ENCODE measurements around the gene AIF1.

AIF1 gene

DNA sequence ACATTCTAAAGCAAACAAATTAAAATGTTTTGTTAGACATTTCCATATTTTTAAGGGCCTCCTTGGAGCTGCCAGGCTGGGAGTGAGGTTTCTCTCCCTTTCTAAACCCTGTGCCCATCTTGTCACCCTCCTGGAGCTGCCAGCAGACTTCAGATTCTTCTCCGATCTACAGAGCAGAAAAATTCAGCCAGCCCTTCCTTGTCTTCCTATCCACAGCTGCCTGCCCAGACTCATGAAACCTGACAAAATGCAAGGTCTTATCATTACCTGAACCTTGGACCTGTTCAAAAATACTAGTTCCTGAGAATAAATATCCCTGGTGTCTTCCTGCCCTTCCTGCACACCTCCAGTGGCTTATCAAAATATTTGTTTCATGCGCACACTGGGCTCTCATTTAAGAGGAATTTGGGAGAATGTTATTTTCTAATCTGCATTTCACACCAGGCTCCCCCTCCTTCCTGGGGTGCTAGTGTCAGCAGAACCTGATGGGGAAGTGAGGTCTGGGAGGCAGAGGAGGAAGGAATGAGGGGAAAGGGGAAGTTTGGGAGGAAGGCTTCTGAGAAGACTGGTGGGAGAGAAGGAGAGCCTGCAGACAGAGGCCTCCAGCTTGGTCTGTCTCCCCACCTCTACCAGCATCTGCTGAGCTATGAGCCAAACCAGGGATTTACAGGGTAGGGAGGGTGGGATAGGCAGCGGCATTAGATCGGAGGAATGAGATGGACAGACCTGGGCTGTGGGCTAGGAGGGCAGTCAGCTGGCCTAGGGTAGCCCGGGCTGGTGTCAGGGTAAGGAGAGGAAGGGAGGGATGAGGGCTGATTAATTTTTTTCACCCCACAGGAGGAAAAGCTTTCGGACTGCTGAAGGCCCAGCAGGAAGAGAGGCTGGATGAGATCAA lies at the start of gene AIF1:
Gene AIF1 (plus strand): TSS at position 551 of the 895 bp plus-strand sequence. CDS start 96 bp downstream, at position 647.
- no peak for DNase-seq

DNA sequence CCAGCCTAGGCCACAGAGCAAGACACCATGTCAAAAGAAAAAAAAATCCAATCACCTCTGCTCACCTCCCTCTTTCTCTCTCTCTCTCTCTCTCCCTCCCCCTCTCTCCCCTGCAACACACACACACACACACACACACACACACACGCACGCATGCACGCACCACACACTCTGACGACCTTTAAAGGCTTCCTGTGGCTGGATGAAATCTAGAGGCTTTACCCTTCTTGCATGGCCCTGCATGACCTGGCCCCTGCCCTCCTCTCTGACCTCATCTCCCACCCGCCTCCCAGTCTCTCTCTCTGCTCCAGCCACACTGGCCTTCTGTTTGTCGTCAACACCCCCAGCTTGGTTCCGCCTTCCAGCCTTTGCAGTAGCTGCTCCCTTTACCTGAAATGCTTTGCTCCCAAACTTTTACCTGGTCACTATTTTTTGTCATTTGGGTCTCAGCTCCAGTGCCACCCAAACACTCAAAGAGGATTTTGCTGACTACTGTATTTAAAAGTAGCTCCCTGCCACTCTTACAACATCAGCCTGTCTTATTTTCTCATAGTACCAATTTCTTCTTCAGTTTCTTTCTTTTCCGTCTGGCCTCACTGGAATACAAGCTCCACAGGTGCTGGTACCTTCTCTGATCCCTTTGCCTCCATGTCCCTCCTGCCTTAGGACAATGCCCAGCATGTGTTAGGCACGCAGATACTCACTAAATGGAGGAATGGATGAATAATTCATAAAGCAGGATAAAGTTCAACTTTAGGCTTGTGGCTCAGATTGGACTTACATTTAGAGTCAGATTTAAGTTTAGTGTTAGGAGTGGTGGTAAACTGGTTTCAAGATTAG lies 47.3 kb upstream of the AIF1 start:
- no peak for DNase-seq

DNA sequence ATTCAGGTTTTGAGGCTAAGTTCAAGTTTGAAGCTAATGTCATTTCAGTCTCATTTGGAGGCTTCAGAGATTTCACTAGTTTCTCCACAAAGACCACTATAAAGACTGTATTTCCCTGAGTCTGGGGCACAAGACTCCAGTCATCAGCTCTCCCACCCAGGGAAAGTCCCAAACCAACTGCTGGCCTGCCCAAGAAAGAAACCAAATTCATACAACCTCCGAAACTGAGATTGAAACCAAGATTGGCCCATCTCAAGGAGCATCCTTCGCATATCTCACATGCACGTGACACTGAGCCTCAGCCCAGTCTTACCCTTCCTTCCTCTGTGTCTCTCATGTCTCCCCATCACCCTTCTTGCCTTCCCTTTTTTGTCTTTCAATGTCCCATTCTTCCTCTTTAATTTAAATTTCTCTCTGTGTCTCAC lies 46.5 kb upstream of the AIF1 start:
- no peak for DNase-seq

DNA sequence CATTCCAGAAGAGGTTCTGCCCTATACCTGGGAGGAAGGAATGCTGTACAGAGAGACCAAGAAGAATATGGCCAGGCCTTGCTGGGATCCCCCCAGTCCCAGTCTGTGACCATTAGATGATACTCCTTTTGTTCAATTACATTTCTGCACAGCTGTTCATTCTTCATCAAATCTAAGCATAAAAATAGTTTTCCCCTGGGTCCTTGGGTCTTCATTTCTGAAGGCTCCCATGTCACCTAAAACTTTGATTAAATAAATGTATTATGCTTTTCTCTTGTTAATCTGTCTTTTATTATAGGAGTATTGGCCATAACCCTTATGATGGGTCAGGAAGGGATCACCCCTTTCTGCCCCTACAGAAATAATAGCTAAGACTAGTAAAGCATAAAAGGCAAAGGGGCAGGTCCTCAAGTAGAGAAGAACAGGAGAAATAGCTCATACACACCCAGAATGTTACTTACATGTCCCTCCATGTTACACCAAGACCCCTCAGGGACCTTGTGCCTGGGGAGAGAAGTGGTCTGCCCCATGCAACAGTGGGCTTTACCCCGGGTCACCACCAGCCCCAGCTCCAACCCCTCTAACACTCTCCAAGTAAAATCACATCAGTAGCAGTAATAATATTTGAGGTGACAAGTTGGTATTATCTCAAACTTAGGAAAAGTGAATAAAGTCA lies 45.0 kb upstream of the AIF1 start:
- no peak for DNase-seq

DNA sequence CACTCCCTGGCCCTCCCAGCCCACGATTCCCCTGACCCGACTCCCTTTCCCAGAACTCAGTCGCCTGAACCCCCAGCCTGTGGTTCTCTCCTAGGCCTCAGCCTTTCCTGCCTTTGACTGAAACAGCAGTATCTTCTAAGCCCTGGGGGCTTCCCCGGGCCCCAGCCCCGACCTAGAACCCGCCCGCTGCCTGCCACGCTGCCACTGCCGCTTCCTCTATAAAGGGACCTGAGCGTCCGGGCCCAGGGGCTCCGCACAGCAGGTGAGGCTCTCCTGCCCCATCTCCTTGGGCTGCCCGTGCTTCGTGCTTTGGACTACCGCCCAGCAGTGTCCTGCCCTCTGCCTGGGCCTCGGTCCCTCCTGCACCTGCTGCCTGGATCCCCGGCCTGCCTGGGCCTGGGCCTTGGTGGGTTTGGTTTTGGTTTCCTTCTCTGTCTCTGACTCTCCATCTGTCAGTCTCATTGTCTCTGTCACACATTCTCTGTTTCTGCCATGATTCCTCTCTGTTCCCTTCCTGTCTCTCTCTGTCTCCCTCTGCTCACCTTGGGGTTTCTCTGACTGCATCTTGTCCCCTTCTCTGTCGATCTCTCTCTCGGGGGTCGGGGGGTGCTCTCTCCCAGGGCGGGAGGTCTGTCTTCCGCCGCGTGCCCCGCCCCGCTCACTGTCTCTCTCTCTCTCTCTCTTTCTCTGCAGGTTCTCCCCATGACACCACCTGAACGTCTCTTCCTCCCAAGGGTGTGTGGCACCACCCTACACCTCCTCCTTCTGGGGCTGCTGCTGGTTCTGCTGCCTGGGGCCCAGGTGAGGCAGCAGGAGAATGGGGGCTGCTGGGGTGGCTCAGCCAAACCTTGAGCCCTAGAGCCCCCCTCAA lies 42.8 kb upstream of the AIF1 start, which contains the start of gene LTA:
Gene LTA (plus strand): TSS at position 249 of the 871 bp plus-strand sequence. CDS start 454 bp downstream, at position 703.
- no peak for DNase-seq

DNA sequence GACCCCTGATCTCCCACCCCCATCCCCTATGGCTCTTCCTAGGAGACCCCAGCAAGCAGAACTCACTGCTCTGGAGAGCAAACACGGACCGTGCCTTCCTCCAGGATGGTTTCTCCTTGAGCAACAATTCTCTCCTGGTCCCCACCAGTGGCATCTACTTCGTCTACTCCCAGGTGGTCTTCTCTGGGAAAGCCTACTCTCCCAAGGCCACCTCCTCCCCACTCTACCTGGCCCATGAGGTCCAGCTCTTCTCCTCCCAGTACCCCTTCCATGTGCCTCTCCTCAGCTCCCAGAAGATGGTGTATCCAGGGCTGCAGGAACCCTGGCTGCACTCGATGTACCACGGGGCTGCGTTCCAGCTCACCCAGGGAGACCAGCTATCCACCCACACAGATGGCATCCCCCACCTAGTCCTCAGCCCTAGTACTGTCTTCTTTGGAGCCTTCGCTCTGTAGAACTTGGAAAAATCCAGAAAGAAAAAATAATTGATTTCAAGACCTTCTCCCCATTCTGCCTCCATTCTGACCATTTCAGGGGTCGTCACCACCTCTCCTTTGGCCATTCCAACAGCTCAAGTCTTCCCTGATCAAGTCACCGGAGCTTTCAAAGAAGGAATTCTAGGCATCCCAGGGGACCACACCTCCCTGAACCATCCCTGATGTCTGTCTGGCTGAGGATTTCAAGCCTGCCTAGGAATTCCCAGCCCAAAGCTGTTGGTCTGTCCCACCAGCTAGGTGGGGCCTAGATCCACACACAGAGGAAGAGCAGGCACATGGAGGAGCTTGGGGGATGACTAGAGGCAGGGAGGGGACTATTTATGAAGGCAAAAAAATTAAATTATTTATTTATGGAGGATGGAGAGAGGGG lies 41.6 kb upstream of the AIF1 start:
- no peak for DNase-seq

DNA sequence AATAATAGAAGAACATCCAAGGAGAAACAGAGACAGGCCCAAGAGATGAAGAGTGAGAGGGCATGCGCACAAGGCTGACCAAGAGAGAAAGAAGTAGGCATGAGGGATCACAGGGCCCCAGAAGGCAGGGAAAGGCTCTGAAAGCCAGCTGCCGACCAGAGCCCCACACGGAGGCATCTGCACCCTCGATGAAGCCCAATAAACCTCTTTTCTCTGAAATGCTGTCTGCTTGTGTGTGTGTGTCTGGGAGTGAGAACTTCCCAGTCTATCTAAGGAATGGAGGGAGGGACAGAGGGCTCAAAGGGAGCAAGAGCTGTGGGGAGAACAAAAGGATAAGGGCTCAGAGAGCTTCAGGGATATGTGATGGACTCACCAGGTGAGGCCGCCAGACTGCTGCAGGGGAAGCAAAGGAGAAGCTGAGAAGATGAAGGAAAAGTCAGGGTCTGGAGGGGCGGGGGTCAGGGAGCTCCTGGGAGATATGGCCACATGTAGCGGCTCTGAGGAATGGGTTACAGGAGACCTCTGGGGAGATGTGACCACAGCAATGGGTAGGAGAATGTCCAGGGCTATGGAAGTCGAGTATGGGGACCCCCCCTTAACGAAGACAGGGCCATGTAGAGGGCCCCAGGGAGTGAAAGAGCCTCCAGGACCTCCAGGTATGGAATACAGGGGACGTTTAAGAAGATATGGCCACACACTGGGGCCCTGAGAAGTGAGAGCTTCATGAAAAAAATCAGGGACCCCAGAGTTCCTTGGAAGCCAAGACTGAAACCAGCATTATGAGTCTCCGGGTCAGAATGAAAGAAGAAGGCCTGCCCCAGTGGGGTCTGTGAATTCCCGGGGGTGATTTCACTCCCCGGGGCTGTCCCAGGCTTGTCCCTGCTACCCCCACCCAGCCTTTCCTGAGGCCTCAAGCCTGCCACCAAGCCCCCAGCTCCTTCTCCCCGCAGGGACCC lies 40.6 kb upstream of the AIF1 start:
- DNase-seq = no peak

DNA sequence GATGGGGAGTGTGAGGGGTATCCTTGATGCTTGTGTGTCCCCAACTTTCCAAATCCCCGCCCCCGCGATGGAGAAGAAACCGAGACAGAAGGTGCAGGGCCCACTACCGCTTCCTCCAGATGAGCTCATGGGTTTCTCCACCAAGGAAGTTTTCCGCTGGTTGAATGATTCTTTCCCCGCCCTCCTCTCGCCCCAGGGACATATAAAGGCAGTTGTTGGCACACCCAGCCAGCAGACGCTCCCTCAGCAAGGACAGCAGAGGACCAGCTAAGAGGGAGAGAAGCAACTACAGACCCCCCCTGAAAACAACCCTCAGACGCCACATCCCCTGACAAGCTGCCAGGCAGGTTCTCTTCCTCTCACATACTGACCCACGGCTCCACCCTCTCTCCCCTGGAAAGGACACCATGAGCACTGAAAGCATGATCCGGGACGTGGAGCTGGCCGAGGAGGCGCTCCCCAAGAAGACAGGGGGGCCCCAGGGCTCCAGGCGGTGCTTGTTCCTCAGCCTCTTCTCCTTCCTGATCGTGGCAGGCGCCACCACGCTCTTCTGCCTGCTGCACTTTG lies 39.6 kb upstream of the AIF1 start, which contains the start of gene TNF:
Gene TNF (plus strand): TSS at position 231 of the 567 bp plus-strand sequence. CDS start 177 bp downstream, at position 408.
- no peak for DNase-seq

DNA sequence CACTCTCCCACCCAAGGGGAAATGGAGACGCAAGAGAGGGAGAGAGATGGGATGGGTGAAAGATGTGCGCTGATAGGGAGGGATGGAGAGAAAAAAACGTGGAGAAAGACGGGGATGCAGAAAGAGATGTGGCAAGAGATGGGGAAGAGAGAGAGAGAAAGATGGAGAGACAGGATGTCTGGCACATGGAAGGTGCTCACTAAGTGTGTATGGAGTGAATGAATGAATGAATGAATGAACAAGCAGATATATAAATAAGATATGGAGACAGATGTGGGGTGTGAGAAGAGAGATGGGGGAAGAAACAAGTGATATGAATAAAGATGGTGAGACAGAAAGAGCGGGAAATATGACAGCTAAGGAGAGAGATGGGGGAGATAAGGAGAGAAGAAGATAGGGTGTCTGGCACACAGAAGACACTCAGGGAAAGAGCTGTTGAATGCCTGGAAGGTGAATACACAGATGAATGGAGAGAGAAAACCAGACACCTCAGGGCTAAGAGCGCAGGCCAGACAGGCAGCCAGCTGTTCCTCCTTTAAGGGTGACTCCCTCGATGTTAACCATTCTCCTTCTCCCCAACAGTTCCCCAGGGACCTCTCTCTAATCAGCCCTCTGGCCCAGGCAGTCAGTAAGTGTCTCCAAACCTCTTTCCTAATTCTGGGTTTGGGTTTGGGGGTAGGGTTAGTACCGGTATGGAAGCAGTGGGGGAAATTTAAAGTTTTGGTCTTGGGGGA lies 38.9 kb upstream of the AIF1 start:
- DNase-seq = peak; percentile 47

DNA sequence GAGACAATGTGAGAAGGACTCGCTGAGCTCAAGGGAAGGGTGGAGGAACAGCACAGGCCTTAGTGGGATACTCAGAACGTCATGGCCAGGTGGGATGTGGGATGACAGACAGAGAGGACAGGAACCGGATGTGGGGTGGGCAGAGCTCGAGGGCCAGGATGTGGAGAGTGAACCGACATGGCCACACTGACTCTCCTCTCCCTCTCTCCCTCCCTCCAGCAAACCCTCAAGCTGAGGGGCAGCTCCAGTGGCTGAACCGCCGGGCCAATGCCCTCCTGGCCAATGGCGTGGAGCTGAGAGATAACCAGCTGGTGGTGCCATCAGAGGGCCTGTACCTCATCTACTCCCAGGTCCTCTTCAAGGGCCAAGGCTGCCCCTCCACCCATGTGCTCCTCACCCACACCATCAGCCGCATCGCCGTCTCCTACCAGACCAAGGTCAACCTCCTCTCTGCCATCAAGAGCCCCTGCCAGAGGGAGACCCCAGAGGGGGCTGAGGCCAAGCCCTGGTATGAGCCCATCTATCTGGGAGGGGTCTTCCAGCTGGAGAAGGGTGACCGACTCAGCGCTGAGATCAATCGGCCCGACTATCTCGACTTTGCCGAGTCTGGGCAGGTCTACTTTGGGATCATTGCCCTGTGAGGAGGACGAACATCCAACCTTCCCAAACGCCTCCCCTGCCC lies 38.0 kb upstream of the AIF1 start:
- DNase-seq = no peak

DNA sequence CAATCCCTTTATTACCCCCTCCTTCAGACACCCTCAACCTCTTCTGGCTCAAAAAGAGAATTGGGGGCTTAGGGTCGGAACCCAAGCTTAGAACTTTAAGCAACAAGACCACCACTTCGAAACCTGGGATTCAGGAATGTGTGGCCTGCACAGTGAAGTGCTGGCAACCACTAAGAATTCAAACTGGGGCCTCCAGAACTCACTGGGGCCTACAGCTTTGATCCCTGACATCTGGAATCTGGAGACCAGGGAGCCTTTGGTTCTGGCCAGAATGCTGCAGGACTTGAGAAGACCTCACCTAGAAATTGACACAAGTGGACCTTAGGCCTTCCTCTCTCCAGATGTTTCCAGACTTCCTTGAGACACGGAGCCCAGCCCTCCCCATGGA lies 37.5 kb upstream of the AIF1 start:
- DNase-seq = no peak

DNA sequence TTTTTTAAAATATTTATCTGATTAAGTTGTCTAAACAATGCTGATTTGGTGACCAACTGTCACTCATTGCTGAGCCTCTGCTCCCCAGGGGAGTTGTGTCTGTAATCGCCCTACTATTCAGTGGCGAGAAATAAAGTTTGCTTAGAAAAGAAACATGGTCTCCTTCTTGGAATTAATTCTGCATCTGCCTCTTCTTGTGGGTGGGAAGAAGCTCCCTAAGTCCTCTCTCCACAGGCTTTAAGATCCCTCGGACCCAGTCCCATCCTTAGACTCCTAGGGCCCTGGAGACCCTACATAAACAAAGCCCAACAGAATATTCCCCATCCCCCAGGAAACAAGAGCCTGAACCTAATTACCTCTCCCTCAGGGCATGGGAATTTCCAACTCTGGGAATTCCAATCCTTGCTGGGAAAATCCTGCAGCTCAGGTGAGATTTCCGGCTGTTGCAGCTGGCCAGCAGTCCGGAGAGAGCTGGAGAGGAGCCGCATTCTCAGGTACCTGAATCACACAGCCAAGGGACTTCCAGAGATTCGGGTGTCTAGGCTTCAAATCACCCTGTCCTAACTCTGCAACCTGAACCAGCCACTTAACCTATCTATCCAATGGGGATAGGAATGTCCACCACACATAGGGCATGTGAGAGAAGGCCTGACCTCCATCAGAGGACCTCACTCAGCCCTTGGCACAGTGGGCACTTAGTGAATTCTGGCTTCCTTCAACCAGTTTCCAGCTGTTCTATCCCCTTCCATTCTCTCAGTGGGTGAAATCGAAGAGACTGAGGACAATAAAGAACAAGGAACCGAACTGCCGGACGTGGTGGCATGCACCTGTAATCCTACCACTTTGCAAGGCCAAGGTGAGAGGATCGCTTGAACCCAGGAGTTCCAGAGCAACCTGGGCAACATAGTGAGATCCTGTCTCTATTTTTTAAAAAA lies 36.6 kb upstream of the AIF1 start:
- DNase-seq = no peak

DNA sequence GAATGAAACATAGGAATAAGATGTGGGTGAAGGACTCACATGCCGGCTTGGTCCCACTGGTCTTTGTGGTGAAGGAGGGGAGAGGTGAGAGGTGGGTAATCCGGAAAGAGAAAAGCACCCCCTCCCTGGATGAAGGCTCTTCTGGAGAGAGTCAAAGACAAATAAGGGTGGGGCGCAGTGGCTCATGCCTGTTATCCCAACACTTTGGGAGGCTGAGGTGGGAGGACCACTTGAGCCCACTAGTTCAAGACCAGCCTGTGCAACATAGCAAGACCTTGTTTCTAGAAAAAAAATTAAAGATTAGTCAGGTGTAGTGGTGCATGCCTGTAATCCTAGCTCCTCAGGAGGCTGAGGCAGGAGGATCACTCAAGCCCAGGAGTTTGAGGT lies 35.9 kb upstream of the AIF1 start:
- no peak for DNase-seq

DNA sequence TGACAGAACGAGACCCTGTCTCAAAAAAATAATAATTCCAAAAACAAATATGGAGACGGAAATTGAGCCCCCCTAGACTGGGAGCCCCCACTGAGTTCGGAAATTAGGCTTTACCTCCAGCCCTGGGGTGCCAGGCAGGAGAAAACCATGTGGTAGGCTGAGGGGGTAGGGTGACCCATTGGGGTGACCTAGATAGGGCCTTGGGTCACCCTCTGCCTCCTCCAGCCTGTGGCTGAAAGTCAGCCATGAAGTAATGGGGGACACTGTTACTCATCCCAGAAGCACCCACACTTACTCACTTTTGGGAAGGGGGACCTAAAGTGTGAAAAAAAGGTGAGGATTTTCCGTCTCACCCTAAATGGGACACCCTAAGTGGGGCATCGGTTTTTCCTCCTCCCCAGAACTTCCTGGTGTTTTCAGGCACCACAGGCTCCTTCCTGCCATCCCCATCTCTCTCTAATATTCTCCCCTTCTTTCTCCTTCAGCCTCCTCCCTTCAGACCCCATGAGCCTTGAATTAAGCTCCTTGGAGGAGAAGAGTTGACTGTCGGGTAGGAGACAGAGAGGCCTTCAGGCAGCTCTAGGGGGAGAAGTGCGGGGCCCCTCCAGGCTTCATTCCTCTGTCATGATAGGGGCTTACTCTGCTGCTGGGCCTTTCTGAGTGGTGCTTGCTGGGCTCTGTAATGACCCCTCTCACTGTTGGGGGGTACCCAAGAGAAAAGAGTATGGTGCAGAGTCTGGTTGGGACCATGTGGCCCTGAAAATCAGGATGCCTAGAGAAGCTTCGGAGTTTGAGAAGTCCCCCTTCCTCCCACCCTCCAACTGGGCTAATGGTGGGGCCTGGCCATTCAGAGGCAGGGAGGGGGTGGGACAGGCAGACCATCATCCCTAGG lies 35.2 kb upstream of the AIF1 start:
- DNase-seq = no peak

DNA sequence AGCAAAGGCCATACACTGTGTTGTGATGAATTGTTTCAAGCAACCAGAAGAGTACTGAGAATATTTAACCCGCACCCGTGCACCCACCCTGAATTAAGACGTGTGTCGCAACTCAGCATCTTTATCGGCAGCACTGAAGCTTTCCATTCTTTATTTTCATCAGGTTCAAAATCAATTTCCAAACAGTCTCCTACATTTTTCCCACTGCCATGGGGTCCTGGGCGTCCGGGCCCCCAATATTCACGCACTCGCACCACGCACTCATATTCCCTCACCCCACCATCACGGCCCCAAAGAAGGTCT lies 34.6 kb upstream of the AIF1 start:
- DNase-seq = no peak

DNA sequence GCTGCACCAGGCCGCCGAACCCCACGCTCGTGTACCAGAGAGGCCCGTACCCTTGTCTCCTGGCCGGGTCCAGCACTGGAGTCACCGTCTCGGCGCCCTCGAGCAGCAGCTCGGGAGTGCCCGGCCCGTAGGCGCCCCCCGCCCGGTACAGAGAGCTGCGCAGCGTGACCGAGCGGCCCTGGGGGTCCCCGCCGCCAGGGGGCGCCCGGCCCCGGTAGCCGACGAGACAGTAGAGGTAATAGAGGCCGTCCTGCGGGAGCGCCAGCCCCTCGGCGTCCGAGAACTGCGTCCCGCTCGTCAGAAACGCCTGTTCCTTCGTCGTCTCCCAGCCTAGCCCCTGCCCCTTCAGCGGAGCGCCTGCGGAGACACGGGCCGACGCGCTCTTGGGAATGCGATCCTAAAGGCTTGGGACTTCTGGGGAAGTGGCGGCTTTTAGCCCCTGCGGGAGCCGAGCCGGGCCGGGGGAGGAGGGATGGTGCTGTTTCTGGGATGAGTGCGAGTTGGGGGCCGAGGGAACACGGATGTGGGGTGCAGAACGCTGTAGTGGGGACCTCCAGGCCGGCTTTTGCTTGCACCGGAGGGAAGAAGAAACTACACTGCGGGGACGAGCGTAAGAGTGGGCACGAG lies 34.1 kb upstream of the AIF1 start:
- peak; percentile 91 for DNase-seq
